SKM-1 treated with dmso at 0.1 percent for 144 hours (cell line): Measurements from ENCODE around the gene PHLDA2.

Experiments used
- DNase-seq: peaks from one replicate; lab custom pipeline; 2025; ENCODE audit not compliant: unreplicated experiment; lab: John Stamatoyannopoulos, UW

The PHLDA2 gene

DNA sequence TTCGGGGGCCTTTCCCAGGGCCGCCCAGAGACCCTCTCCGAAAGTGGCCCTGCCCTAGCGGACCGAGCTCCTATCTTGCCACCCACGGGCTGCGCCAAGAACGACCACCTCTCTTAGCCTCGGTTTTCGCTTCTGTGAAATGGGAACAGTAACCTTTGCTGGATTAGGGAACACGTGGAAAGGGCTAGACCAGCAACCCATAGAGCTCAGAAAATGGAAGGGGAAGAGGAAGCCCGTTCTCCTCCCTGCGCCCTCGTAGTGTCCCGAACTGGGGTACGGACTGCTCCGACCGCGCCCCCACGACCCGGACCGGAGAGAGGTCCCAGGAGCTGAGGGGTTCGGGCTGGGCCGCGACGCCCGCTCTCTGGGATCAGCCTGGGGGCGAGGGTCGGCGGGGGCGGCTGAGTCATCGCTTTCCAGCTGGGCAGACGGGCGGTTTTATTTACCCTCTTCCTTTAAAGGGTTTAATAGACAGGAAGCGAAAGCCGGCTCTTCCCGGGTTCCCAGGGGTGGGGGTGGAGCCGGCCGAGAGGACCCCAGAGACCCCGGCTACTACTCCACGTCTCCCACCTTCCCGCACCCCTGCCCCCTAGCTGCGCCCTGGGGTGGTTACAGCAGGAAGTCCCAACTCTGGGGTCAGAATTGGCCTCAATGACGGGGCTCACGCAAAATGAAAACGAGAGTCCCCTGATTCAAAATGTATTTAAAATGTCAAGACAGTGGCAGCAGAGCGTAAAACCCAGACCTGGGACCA, 907 bp upstream of the PHLDA2 start:
- DNase-seq = peak; percentile 17

DNA sequence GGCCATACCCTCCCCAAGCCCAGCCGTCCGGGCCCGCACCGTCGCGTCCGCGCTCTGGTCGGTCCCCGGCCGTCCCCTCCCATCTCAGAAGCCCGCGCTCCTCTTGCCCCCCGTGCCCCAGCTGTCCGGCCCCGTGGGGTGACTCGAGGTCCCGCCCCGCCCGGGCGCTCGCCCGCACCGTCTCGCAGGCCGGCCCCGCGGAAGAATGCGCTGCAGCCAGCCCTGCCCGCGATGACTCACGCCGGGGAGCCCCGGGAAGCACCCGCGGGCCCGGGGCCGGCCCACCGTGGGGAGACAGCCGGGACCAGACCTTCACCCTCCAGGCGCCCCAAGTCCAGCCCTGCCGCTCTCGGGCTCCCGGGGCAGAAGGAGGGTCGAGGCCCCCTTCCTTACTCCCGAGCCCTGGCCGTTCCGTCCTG, 320 bp upstream of the PHLDA2 start:
- DNase-seq = no peak

DNA sequence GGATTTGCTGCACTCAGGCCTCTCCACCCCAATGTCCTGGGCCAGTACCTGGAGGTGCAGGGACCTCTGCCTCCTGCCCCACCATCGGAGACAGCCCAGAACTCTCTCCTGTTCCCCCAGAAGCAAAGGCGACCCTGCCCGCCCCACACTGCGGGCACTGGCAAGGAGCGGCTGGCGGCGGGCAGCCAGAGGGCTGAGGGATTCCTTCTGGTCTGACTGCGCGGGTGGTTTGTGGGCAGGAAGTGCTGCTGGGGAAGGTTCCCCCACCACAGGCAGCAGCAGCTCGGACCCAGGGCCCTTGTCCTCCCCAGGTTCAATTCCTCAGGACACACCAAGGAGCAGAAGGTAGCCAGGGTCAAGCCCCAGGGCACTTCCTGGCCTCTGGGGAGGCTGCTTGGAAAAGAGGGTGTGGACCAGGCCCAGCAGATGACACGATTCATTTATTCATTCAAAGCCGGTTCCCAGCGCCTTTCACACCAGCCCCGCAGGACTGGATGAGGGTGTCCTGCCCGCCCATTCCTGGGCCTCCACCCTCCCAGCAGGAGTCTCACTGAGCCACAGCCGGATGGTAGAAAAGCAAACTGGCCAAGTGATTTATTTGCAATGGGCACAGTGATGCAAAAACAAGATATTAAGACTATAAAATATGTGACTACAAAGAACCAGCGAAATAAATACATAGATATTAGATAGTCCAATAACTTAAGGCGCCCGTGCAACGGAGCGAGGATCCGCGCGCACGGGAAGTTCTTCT, 1.2 kb downstream of the PHLDA2 start:
- DNase-seq = no peak

DNA sequence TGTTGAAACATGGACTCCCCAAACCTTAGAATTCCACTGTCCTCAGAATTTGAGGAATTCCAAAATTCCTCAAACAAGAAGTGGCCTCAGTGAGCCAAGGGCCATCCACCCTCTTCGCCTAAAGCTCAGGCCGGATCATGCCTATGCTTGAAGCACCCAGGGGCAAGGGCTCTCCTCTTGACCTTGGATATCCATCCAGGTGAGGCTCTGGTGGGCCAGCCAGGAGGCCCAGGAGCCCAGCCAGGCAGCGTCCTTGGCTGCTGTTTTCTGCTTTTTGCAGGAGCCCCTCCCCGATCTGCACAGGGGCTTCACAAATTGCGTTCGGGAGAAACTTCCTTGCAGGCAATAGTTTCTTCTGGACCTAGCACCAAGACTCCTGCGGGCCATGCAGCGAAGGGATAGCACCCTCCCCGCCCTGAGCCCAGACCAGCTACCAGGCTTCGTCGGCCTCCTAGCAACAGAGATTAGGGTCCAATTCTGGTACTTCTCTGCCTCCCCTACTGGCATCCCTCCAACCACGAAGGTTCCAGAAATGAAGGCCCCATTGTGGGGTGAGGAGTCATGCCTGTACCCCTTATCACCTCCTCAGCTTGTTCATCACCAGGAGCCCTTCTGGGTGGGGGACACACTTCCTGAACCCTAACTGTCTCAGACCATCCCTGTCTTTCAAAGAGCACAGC, 2.0 kb downstream of the PHLDA2 start:
- no peak for DNase-seq

DNA sequence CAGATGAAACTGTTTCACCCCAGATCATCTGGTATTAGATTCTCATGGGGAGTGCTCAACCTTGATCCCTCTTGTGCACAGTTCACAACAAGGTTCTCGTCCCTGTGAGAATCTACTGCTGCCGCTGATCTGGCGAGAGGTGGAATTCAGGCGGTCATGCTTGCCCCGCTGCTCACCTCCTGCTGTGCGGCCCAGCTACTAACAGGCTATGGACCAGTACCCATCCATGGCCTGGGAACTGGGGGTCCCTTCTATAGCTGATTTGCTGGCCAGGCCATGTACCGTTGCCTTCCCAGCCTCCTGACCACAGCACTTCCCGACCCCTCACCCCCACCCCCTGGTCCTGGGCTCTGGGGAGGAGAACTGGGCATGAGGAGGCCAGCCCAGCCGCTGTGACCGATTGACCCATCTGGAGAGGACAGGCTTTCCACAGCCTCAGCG, 2.6 kb downstream of the PHLDA2 start:
- DNase-seq = no peak

DNA sequence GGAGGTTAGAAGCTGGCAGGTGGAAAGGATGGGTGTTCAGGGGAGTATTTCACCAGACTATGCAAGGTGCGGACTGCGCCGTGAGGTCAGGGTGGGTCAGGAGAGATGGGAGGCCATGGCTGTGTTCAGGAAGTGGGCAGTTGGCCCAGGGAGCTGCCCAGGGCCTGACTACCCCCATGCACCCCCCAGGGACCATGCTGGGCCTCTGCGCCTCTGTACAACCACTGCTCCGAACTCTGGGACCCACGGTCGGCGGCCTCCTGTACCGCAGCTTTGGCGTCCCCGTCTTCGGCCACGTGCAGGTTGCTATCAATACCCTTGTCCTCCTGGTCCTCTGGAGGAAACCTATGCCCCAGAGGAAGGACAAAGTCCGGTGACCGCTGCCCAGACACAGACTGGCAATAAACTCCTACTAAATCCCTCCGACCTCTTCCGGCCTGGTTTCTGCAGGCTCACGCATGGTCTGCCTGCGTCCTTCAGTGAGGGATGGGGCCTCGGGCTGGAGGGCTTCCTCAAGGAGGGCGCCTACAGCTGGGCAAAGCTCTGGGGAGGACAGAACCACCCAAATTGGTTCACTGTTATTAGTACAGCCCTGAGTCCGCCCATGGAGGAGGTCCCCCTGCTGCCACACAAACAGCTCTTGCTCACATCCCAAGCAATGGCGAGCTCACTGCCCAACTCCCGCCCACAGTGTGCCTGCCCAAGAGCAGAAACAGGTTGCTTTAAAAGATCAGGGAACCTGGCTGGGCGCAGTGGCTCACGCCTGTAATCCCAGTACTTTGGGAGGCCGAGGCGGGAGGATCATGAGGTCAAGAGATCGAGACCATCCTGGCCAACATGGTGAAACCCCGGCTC, 4.2 kb downstream of the PHLDA2 start:
- DNase-seq = no peak

DNA sequence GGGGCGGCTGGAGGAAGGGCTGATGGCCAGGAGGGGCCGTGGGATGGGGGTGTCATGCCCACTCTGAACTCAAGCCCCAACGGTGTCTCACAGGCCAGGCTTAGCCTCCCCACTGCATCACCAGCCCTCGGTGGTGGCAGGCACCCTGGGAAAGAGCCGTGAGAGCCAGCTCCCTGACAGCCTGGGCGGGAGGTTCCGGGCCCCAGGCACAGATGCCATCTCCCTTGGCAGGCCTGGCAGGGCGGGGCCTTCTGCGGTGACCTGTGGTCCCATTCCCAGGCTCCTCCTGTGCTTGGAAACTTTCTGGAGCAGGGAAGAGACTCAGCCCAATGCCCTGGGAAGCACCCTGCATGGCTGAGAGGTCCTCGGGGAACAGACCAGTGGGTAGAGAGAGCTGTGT, 4.8 kb downstream of the PHLDA2 start:
- no peak for DNase-seq

DNA sequence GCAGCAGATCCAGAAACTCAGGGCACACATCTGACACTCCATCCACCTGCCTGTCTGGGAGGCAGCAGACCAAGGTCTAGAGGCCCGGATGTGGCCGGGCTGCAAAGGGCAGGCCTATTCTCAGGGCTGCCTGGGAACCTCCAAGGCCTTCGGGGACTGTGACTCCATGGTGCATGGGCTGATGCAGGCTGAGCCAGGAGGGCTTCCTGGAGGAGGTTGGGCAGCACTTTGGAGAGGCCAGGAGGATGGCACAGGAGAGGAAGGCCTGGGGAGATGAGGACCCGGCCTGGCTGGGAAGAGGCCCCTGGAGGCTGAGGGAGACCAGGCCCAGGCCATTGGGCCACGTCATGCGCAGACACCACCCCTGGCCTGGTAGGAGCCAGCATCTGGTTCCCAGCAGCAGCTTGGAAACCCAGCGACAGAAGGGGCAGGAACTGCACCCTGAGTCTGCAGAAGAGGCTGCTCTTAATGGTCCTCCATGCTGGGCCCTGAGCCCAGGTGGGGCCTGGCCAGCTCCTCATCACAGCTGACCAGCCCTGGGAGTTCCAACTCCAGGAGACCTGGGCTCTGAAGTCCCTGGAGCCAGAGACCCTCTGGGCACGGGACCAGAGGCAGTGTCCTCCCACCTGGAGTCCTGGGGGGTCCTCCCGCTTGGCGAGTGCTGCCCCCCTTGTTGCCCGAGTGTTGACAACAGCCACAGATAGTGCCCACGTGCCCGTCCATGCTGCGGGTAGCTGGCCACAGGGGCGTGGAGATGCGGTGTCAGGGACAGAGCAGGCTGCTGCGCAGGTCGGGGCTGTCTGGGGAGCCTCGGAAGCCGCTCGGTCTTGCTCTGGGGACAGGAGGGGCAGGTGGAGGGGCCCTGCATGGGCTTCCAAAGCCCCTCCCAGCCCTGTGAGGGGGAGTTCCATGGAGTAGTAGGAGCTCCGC, 5.5 kb downstream of the PHLDA2 start:
- DNase-seq = no peak

DNA sequence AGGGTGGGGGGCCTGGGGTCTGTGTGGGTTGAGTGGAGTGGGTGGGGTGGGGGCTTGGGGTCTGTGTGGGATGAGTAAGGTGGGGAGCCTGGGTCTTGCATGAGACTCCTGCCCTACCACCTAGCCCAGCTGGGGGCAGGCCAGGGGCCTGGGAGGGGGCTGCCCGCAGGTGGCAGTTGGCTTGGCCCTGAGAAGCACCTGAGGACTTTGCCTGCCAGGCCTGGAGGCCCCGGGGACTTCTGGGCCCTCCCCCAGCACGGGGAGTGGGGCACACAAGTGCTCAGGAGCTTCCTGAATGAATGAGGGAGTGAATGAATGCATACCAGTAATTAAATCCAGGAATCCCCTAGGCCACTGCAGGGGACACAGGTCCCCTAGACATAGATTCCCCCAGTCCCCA, 6.6 kb downstream of the PHLDA2 start:
- no peak for DNase-seq

DNA sequence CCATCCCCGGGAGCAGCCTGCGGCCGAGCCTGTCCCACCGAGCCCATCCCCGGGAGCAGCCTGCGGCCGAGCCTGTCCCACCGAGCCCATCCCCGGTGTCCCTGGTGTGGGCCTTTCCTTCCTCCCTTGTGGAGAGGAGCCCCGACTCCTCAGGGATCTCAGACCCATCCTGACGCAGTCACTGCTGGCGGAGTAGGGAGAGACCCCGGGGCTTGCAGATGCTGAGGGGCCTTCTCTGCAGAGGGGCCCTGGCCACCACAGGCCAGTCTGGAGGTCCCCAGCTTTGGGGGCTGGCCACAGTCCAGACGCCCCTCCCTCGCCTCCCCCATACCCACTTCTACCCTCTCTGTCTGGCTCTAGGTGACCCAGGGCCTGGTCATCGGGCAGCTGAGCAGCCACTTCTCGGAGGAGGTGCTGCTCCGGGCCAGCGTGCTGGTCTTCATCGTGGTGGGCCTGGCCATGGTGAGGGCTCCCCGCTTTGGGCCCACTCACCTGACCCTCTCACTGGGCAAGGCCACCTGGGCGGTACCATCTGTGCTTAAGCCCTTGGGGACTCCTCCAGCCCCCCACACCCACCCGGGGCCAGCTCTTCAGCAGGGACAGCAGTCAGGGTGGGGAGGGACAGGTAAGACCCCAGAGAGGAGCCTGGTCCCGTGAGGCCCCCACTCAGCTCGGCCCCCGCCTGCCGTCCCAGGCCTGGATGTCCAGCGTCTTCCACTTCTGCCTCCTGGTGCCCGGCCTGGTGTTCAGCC, 7.3 kb downstream of the PHLDA2 start:
- DNase-seq = no peak

DNA sequence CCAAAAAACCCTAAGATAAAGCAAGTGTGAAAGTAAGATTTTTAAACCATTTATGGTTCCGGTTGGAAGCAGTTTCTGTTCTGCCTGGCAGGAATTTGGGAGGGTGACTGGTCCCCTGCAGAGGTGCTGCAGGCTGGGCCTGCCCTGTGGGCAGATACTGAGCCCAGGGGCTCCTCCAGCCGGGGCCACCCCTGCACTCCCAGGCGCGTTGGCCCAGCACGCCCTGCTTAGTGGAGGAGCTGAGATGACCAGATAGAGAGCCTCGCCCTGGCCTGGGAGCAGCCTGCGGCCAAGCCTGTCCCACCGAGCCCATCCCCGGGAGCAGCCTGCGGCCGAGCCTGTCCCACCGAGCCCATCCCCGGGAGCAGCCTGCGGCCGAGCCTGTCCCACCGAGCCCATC, 8.0 kb downstream of the PHLDA2 start:
- no peak for DNase-seq

DNA sequence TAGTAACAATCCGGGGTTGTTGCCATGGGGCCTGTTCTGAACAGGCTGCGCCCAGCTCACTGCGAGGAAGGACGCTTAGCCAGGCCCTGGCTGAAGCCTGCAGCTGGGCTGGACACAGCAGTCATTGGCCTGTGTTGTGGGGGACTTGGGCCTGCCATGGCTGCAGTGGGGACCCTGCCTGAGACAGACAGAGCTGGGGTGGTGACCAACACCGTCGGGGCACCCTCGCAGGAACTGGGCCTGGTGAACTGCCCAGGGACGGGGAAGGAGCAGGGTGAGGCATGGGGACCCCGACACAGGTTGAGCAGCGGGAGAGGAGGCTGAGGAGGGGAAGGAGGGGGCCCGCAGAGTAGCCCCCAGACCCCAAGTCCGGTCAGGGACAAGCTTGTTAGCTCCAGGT, 8.9 kb downstream of the PHLDA2 start:
- no peak for DNase-seq

DNA sequence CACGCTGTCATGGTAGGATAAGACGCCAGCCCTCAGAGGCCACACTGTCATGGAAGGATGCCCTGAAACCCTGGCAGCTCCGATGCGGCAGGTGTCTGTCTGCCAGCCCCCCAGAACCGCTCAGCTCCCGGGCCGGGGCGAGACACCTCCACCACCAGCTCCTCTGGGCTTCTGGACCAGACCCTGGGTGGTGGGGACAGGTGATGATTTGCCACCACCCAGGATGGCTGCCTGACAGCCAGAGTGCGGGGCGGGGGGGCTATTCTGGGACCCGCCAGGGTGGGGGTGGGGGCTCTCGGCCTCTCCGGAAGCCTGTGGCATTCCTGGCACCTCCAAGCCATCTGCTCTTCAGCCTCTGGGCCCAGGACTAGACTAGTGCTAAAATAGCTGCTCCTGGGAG, 9.4 kb downstream of the PHLDA2 start:
- DNase-seq = no peak

DNA sequence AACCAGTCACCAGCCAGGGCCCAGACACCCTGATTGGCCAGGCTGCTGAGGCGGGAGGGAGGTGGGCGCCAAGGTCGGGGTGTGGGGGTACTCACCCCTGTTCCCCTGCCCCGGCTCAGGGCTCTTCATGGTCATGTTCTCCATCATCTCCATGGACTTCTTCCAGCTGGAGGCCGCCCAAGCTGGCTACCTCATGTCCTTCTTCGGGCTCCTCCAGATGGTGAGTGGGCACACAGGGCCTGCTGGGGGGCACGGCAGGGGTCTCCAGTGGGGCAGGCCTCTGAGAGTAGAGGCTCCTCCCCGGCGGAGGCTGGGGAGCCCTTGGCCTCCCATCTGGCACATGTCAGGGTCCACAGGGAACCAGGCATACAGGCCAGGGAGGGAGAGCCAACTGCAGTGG, 10.0 kb downstream of the PHLDA2 start:
- no peak for DNase-seq

DNA sequence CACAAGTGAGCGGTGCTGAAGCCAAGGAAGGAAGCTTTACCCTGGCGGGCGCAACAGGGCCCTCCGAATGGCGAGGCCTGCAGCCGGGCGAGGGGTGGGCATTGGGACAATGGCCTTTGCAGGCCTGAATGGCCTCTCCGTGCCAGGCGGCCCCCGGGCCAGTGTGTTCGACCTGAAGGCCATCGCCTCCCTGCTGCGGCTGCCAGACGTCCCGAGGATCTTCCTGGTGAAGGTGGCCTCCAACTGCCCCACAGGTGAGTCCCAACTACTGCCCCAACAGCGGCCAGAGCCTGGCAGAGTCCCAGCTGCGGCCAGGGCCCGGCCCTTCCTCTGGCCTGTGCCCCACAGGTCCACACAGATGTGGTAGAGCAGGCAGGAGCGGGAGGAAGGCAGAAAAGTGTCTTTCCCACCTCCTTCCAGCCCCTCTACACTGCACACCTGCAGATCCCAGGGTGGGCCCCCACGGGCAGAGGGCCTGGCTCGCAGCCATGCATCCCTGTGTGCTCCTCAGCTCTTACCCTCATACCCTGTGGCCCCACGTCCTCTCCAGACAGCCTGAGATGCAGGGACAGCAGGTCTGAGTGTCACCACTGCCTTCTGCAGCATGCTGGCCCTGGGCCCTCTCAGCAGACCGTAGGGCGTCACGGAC, 11.3 kb downstream of the PHLDA2 start:
- DNase-seq = no peak

DNA sequence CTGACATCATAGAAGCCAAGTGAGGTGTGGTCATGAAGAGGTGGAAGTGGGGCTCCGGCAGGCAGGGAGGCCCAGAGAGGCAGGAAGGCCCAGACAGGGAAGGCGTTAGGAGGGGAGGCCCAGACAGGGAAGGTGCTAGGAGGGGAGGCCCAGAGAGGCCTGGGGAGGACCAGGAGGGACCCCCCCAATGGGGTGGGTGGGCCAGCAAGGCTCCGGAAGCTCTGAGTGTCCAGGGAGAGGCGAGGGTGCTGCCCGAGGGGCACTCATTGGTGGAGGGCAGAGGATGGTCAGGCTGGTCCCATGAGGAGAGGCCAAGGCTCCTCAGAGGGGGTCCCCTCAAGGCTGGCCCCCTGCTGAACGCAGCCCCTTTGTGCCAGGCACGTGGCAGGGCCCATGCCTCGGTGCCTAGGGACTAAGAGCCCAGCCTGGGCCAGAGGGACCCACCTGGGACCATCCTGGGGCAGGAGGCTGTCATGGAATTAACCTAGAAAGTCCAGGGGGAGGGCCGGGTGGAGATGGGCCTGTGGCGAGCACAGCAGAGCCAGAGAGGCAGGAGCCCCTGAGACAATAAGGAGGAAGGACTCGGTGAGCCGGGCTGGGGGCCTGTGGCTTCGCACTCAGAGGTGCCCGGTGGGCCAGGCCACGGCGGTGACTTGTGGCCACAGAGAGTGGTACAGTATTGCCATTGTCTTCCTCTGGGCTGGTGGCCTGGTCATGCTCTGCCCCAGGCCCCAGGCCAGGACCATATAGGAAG, 12.2 kb downstream of the PHLDA2 start:
- DNase-seq = no peak

DNA sequence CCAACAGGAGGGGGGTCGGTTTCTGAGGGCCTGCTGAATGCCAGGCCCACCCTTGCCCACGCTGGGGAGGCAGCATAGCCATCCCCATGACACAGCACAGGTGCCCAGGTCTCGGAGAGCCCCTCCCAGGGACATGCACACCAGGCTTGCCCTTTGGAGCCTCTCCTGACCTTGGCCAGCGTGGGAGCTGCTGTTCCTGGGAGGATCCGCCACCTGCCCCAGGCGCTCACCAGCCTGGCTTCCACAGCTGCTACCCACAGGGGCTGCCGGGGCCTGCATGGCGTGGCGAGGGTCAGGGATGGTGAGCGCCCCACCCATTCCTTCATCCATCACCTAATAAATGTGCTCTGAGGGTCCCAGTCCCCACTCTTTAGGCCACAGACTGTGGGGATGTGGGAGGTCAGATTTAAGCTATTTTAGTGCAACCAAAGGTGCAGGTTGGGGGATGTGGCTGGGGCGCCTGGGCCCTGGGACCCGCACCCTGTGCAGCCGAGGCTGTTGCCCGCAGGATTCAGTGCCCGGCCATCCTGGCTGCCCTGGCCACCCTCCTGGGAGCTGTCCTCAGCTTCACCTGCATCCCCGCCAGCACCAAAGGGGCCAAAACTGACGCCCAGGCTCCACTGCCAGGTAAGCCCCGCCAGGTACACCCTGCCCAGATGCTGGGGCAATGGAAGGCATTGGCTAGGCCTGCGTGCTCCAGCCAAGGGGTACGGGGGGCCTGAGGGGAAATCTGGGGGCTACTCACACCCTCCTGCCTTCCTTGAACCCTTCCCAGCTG, 12.9 kb downstream of the PHLDA2 start:
- DNase-seq = no peak
